Kidney tubule cell (primary cell): ENCODE data around the gene CUL1.
"Not testable (repeated sequence)": the region's sequence is repeated elsewhere in the genome, so short reads cannot be mapped to it uniquely, and the experiment has no call there.

Source experiments
- DNase-seq: peaks from one replicate; pipeline ENCODE4 v3.0.0-alpha.2; 2018; ENCODE audit warnings: low spot score

Gene CUL1

GRCh38 chr7:148697256-148698006 lies 1.3 kb upstream of the CUL1 start:
- peak; percentile 14 for DNase-seq

- no peak for DNase-seq
These were observed 701 bp upstream of the CUL1 start for GRCh38 chr7:148698007-148698396.

GRCh38 chr7:148699024-148699781 lies 500 bp downstream of the CUL1 start:
- DNase-seq = peak; percentile 64

- DNase-seq = peak; percentile 37
These were observed 1.3 kb downstream of the CUL1 start for GRCh38 chr7:148699782-148700629.

- DNase-seq = peak; percentile 42
These were observed 2.0 kb downstream of the CUL1 start for GRCh38 chr7:148700661-148701064.

- peak; percentile 39 for DNase-seq
These were observed 2.7 kb downstream of the CUL1 start for GRCh38 chr7:148701414-148701813.

- DNase-seq = no peak
These were observed 4.4 kb downstream of the CUL1 start for GRCh38 chr7:148702876-148703670.

- not testable (repeated sequence) for DNase-seq
These were observed 4.9 kb downstream of the CUL1 start for GRCh38 chr7:148703671-148703962.

- DNase-seq = no peak
These were observed 5.5 kb downstream of the CUL1 start for GRCh38 chr7:148704189-148704588.

GRCh38 chr7:148704970-148705369 lies 6.3 kb downstream of the CUL1 start:
- DNase-seq = no peak

GRCh38 chr7:148706368-148706767 lies 7.7 kb downstream of the CUL1 start:
- no peak for DNase-seq

- no peak for DNase-seq
These were observed 9.6 kb downstream of the CUL1 start for GRCh38 chr7:148708026-148708885.

- DNase-seq = no peak
These were observed 10.3 kb downstream of the CUL1 start for GRCh38 chr7:148709014-148709413.

- DNase-seq = not testable (repeated sequence)
These were observed 11.7 kb downstream of the CUL1 start for GRCh38 chr7:148710426-148710825.

- DNase-seq = no peak
These were observed 12.7 kb downstream of the CUL1 start for GRCh38 chr7:148711191-148712102.

- no peak for DNase-seq
These were observed 14.1 kb downstream of the CUL1 start for GRCh38 chr7:148712678-148713329.

- no peak for DNase-seq
These were observed 15.8 kb downstream of the CUL1 start for GRCh38 chr7:148714498-148714897.

- peak; percentile 24 for DNase-seq
These were observed 16.3 kb downstream of the CUL1 start for GRCh38 chr7:148715027-148715426.

- DNase-seq = peak; percentile 34
These were observed 18.6 kb downstream of the CUL1 start for GRCh38 chr7:148717266-148717793.
